Liver (tissue), 9 donors: ENCODE measurements around the gene BAG3. TPM values are rescaled to one million over a fixed set of nuclear protein-coding genes. Genes with fewer than 3 reads are reported as not detected.

Experiments
- DNase-seq: peaks from one replicate; pipeline ENCODE4 v3.0.0-alpha.2; 2017; ENCODE audit warnings: low spot score
- H3K27ac ChIP-seq, 2 donors: one replicate each; pipeline ENCODE4 v1.7.0; 2013; ENCODE audit warnings: inconsistent platforms in 2 of 2, low read length in 2 of 2, control low read depth in 1 of 2, low read depth in 1 of 2, mild to moderate bottlenecking in 1 of 2
- H3K27me3 ChIP-seq, 4 donors: one replicate each; pipeline versions ENCODE4 v1.6.1 to v1.7.0; 2013; ENCODE audit warnings: low read length in 3 of 4, inconsistent platforms in 1 of 4, mild to moderate bottlenecking in 1 of 4, moderate library complexity in 1 of 4; ENCODE audit not compliant: control insufficient read depth in 4 of 4, insufficient read depth in 4 of 4
- H3K36me3 ChIP-seq, 4 donors: one replicate each; pipeline versions ENCODE4 v1.6.1 to v1.7.0; 2013; ENCODE audit warnings: low read length in 3 of 4, mild to moderate bottlenecking in 3 of 4, low read depth in 1 of 4, moderate library complexity in 1 of 4; ENCODE audit not compliant: control insufficient read depth in 4 of 4, insufficient read depth in 3 of 4
- H3K4me1 ChIP-seq, 4 donors: one replicate each; pipeline versions ENCODE4 v1.6.1 to v1.7.0; 2013; ENCODE audit warnings: low read length in 3 of 4, mild to moderate bottlenecking in 3 of 4, moderate library complexity in 1 of 4; ENCODE audit not compliant: control insufficient read depth in 4 of 4, insufficient read depth in 4 of 4
- H3K4me3 ChIP-seq, 3 donors: one replicate each; pipeline versions ENCODE4 v1.6.1 to v1.7.0; 2013; ENCODE audit warnings: low read length in 3 of 3, control low read depth in 1 of 3, low read depth in 1 of 3, mild to moderate bottlenecking in 1 of 3
- H3K9ac ChIP-seq, 2 donors: one replicate each; pipeline ENCODE4 v1.7.0; 2013; ENCODE audit warnings: low read length in 2 of 2, mild to moderate bottlenecking in 2 of 2, moderate library complexity in 2 of 2, control low read depth in 1 of 2, low read depth in 1 of 2
- H3K9me3 ChIP-seq, 4 donors: one replicate each; pipeline versions ENCODE4 v1.6.1 to v1.7.0; 2013; ENCODE audit warnings: low read length in 3 of 4; ENCODE audit not compliant: control insufficient read depth in 4 of 4
- EGR1 ChIP-seq, 2 donors: IDR thresholded peaks; 2 replicates each; pipeline ENCODE4 v1.6.1; 2016 to 2018; ENCODE audit warnings: antibody characterized with exemption in 2 of 2, low read depth in 2 of 2
- FOXA1 ChIP-seq: IDR thresholded peaks from 2 replicates; pipeline ENCODE4 v1.6.1; 2016; ENCODE audit warnings: antibody characterized with exemption
- FOXA2 ChIP-seq: IDR thresholded peaks from 2 replicates; pipeline ENCODE4 v1.6.1; 2016; ENCODE audit warnings: antibody characterized with exemption
- GABPA ChIP-seq, 2 donors: IDR thresholded peaks in 1 of 2; conservative IDR thresholded peaks in 1 of 2; 2 replicates each; pipeline ENCODE4 v1.6.1; 2016; ENCODE audit warnings: antibody characterized with exemption in 2 of 2, mild to moderate bottlenecking in 1 of 2, moderate library complexity in 1 of 2
- HNF4A ChIP-seq, 2 donors: conservative IDR thresholded peaks; 2 replicates each; pipeline ENCODE4 v1.6.1; 2016; ENCODE audit warnings: antibody characterized with exemption in 2 of 2, mild to moderate bottlenecking in 2 of 2
- HNF4G ChIP-seq: IDR thresholded peaks from 2 replicates; pipeline ENCODE4 v1.6.1; 2016; ENCODE audit warnings: antibody characterized with exemption
- JUND ChIP-seq, 2 donors: IDR thresholded peaks; 2 replicates each; pipeline ENCODE4 v1.6.1; 2016; ENCODE audit warnings: antibody characterized with exemption in 2 of 2
- NR2F2 ChIP-seq: IDR thresholded peaks from 2 replicates; pipeline ENCODE4 v1.6.1; 2016; ENCODE audit warnings: antibody characterized with exemption
- RAD21 ChIP-seq, 2 donors: IDR thresholded peaks; 2 replicates each; pipeline ENCODE4 v1.6.1; 2016; ENCODE audit warnings: antibody characterized with exemption in 2 of 2, mild to moderate bottlenecking in 2 of 2
- RXRA ChIP-seq, 2 donors: IDR thresholded peaks; 2 replicates each; pipeline ENCODE4 v1.6.1; 2017 to 2018; ENCODE audit warnings: antibody characterized with exemption in 2 of 2, mild to moderate bottlenecking in 1 of 2
- SP1 ChIP-seq: IDR thresholded peaks from 2 replicates; pipeline ENCODE4 v1.6.1; 2018; ENCODE audit warnings: antibody characterized with exemption, mild to moderate bottlenecking
- TAF1 ChIP-seq: conservative IDR thresholded peaks from 2 replicates; pipeline ENCODE4 v1.6.1; 2016; ENCODE audit warnings: antibody characterized with exemption, mild to moderate bottlenecking
- YY1 ChIP-seq: IDR thresholded peaks from 2 replicates; pipeline ENCODE4 v1.6.1; 2016; ENCODE audit warnings: antibody characterized with exemption, mild to moderate bottlenecking
- WGBS: extraction: QIAGEN DNeasy Blood & Tissue Kit; methylation state at CpG from one replicate; pipeline ENCODE4 v1.1.7; 2013; 5-methylcytosine and 5-hydroxymethylcytosine counted together
- polyA plus RNA-seq, 2 donors: library from polyadenylated mRNA; stranded (reverse) in 1 of 2; unstranded in 1 of 2; fragments of 200-250 nt in 1 of 2; fragments of >200 nt in 1 of 2; fragmentation: Nextera tagmentation in 1 of 2; extraction: Ambion mirVana in 1 of 2; gene quantifications; one replicate each; pipeline versions ENCODE4 v1.2.1 to v1.2.3, GENCODE V29; 2013 to 2015
- total RNA-seq, 2 donors: library from RNA; depleted of rRNA; stranded (reverse); fragments of >200 nt; gene quantifications; one replicate each; pipeline ENCODE4 v1.2.3, GENCODE V29; 2014
- TF ChIP-seq, protein P1 (sequence below): IDR thresholded peaks from 2 replicates; pipeline ENCODE4 v1.6.1; 2016; ENCODE audit warnings: antibody characterized with exemption, mild to moderate bottlenecking
- TF ChIP-seq, protein P2 (sequence below): IDR thresholded peaks from 2 replicates; pipeline ENCODE4 v1.6.1; 2016; ENCODE audit warnings: antibody characterized with exemption
- TF ChIP-seq, protein P3 (sequence below): fragments of 150-350 bp; IDR thresholded peaks from 2 replicates; pipeline ENCODE4 v1.5.1; 2017; ENCODE audit warnings: improper control_type of control experiment, low read depth, low read length; ENCODE audit not compliant: missing input control
- TF ChIP-seq, protein P4 (sequence below): IDR thresholded peaks from 2 replicates; pipeline ENCODE4 v1.6.1; 2016; ENCODE audit warnings: antibody characterized with exemption
- donor health status: healthy.
- donor health status: healthy.
- donor health status: healthy.
- donor health status: healthy.
- donor health status: healthy.

Gene BAG3
- total and polyA plus RNA-seq, 4 donors, result 2.2 to 15.1 (median 6.3) TPM

DNA sequence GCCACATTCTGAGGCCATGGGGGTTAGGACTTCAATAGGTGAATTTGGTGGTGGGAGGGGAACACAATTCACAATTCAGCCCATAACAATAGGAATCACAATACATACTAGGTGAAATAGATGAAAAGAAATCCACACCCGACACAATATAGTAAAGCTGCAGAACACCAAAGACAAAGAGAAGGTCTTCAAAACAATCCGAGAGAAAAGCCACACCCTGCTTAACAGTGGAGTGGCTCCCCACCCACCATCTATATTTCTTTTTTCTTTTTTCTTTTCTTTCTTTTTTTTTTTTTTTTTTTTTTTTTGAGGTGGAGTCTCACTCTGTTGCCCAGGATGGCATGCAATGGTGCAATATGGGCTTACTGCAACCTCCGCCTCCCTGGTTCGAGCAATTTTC lies 39.7 kb upstream of the BAG3 start (continued):
- TF ChIP-seq, protein P1, sequence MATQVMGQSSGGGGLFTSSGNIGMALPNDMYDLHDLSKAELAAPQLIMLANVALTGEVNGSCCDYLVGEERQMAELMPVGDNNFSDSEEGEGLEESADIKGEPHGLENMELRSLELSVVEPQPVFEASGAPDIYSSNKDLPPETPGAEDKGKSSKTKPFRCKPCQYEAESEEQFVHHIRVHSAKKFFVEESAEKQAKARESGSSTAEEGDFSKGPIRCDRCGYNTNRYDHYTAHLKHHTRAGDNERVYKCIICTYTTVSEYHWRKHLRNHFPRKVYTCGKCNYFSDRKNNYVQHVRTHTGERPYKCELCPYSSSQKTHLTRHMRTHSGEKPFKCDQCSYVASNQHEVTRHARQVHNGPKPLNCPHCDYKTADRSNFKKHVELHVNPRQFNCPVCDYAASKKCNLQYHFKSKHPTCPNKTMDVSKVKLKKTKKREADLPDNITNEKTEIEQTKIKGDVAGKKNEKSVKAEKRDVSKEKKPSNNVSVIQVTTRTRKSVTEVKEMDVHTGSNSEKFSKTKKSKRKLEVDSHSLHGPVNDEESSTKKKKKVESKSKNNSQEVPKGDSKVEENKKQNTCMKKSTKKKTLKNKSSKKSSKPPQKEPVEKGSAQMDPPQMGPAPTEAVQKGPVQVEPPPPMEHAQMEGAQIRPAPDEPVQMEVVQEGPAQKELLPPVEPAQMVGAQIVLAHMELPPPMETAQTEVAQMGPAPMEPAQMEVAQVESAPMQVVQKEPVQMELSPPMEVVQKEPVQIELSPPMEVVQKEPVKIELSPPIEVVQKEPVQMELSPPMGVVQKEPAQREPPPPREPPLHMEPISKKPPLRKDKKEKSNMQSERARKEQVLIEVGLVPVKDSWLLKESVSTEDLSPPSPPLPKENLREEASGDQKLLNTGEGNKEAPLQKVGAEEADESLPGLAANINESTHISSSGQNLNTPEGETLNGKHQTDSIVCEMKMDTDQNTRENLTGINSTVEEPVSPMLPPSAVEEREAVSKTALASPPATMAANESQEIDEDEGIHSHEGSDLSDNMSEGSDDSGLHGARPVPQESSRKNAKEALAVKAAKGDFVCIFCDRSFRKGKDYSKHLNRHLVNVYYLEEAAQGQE, result no peak

DNA sequence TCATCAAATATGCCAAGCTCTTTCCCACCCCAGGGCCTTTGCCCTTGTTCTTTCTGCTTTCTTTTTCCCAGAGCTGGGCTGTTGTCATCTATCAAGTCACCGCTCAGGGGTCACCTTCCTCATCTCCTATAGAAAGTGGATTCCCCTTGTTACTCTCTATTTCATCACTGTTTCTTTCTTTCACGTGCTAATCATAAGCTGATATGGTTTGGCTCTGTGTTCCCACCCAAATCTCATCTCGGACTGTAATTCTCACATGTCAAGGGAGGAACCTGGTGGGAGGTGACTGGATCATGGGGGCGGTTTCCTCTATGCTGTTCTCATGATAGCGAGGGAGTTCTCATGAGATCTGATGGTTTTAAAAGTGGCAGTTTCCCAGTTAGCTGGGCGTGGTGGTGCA lies 37.4 kb upstream of the BAG3 start:
- no peak for TF ChIP-seq RAD21 (IDR thresholded peaks at IDR 0.05)
- TF ChIP-seq RXRA (IDR thresholded peaks at IDR 0.05), result no peak
- TF ChIP-seq JUND (IDR thresholded peaks at IDR 0.05), result no peak
- TF ChIP-seq HNF4A (conservative IDR thresholded peaks at IDR 0.05), result no peak
- TF ChIP-seq NR2F2, result no peak
- TF ChIP-seq FOXA1, result no peak
- TF ChIP-seq SP1, result no peak
- no peak for TF ChIP-seq GABPA (IDR thresholded peaks at IDR 0.05 in 1 of 2, conservative IDR thresholded peaks at IDR 0.05 in 1 of 2)
- TF ChIP-seq, protein P2, sequence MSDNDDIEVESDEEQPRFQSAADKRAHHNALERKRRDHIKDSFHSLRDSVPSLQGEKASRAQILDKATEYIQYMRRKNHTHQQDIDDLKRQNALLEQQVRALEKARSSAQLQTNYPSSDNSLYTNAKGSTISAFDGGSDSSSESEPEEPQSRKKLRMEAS, result no peak
- no peak for TF ChIP-seq HNF4G
- TF ChIP-seq, protein P3, sequence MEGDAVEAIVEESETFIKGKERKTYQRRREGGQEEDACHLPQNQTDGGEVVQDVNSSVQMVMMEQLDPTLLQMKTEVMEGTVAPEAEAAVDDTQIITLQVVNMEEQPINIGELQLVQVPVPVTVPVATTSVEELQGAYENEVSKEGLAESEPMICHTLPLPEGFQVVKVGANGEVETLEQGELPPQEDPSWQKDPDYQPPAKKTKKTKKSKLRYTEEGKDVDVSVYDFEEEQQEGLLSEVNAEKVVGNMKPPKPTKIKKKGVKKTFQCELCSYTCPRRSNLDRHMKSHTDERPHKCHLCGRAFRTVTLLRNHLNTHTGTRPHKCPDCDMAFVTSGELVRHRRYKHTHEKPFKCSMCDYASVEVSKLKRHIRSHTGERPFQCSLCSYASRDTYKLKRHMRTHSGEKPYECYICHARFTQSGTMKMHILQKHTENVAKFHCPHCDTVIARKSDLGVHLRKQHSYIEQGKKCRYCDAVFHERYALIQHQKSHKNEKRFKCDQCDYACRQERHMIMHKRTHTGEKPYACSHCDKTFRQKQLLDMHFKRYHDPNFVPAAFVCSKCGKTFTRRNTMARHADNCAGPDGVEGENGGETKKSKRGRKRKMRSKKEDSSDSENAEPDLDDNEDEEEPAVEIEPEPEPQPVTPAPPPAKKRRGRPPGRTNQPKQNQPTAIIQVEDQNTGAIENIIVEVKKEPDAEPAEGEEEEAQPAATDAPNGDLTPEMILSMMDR, result no peak
- no peak for TF ChIP-seq FOXA2
- TF ChIP-seq, protein P4, sequence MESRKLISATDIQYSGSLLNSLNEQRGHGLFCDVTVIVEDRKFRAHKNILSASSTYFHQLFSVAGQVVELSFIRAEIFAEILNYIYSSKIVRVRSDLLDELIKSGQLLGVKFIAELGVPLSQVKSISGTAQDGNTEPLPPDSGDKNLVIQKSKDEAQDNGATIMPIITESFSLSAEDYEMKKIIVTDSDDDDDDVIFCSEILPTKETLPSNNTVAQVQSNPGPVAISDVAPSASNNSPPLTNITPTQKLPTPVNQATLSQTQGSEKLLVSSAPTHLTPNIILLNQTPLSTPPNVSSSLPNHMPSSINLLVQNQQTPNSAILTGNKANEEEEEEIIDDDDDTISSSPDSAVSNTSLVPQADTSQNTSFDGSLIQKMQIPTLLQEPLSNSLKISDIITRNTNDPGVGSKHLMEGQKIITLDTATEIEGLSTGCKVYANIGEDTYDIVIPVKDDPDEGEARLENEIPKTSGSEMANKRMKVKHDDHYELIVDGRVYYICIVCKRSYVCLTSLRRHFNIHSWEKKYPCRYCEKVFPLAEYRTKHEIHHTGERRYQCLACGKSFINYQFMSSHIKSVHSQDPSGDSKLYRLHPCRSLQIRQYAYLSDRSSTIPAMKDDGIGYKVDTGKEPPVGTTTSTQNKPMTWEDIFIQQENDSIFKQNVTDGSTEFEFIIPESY, result no peak
- TF ChIP-seq EGR1 (IDR thresholded peaks at IDR 0.05; ENCODE audit: low read depth in 2 of 2), result no peak
- TF ChIP-seq YY1, result no peak
- TF ChIP-seq, protein P1, result no peak
- TF ChIP-seq TAF1, result no peak
- Histone ChIP-seq H3K9ac (no peak overlapping the region), H3K4me1 (no peaks in the 10 kb centered on the region), H3K36me3 (no peaks in the 10 kb centered on the region), H3K27ac (no peak overlapping the region), H3K27me3 (no peaks in the 10 kb centered on the region), H3K9me3 (no peaks in the 10 kb centered on the region), H3K4me3 (no peak overlapping the region)
- 94% methylated on average over 6 of the region's 6 CpGs for WGBS
- no peak for DNase-seq
